Mesendoderm (in vitro differentiated cells): ENCODE data around the gene FBLIM1.

ENCODE experiments used
- DNase-seq: peaks from one replicate; pipeline ENCODE4 v3.0.0; 2013
- H2AK5ac ChIP-seq: 2 replicates; pipeline ENCODE4 v1.6.1; 2013; ENCODE audit warnings: low read length, inconsistent platforms
- H2BK120ac ChIP-seq: 2 replicates; pipeline ENCODE4 v1.6.1; 2013; ENCODE audit warnings: low read depth, mild to moderate bottlenecking, low read length, moderate library complexity, mixed read lengths
- H2BK15ac ChIP-seq: replicated peaks from 2 replicates; pipeline ENCODE4 v1.6.1; 2013; ENCODE audit warnings: low read depth, mild to moderate bottlenecking, moderate library complexity
- H2BK5ac ChIP-seq: 2 replicates; pipeline ENCODE4 v1.6.1; 2013; ENCODE audit warnings: low read length, inconsistent platforms
- H3K18ac ChIP-seq: 2 replicates; pipeline ENCODE4 v1.6.1; 2013; ENCODE audit warnings: mild to moderate bottlenecking, low read length, mixed read lengths
- H3K23ac ChIP-seq: one replicate; pipeline ENCODE4 v1.6.1; 2013; ENCODE audit warnings: low read length
- H3K27ac ChIP-seq: 2 replicates; pipeline ENCODE4 v1.5.1; 2013; ENCODE audit warnings: low read depth, mild to moderate bottlenecking, inconsistent platforms, low read length, moderate library complexity
- H3K27me3 ChIP-seq: 2 replicates; pipeline ENCODE4 v1.6.1; 2013; ENCODE audit warnings: low read length, control low read depth, mild to moderate bottlenecking, inconsistent platforms; ENCODE audit not compliant: insufficient read depth, poor library complexity
- H3K36me3 ChIP-seq: 2 replicates; pipeline ENCODE4 v1.6.1; 2013; ENCODE audit warnings: low read length, inconsistent platforms; ENCODE audit not compliant: control insufficient read depth, insufficient read depth
- H3K4ac ChIP-seq: one replicate; pipeline ENCODE4 v1.6.1; 2013; ENCODE audit warnings: low read depth, mild to moderate bottlenecking, low read length, moderate library complexity
- H3K4me1 ChIP-seq: 2 replicates; pipeline ENCODE4 v1.6.1; 2013; ENCODE audit warnings: low read depth, low read length, inconsistent platforms; ENCODE audit not compliant: control insufficient read depth
- H3K4me2 ChIP-seq: 2 replicates; pipeline ENCODE4 v1.6.1; 2013; ENCODE audit warnings: low read length
- H3K4me3 ChIP-seq: 2 replicates; pipeline ENCODE4 v1.5.1; 2013; ENCODE audit warnings: mild to moderate bottlenecking, low read length
- H3K56ac ChIP-seq: one replicate; pipeline ENCODE4 v1.6.1; 2013; ENCODE audit warnings: low read length
- H3K79me1 ChIP-seq: 2 replicates; pipeline ENCODE4 v1.6.1; 2013; ENCODE audit warnings: low read length, inconsistent platforms
- H3K79me2 ChIP-seq: 2 replicates; pipeline ENCODE4 v1.6.1; 2013; ENCODE audit warnings: mild to moderate bottlenecking, low read length; ENCODE audit not compliant: control insufficient read depth, insufficient read depth
- H3K9ac ChIP-seq: 2 replicates; pipeline ENCODE4 v1.6.1; 2013; ENCODE audit warnings: low read length, inconsistent platforms
- H4K5ac ChIP-seq: one replicate; pipeline ENCODE4 v1.6.1; 2013; ENCODE audit warnings: low read length
- H4K8ac ChIP-seq: one replicate; pipeline ENCODE4 v1.6.1; 2013; ENCODE audit warnings: low read depth, mild to moderate bottlenecking, control low read depth, low read length, moderate library complexity
- WGBS: extraction: QIAGEN DNeasy Blood & Tissue Kit; methylation state at CpG from one replicate; pipeline ENCODE4 v1.1.7; 2013; ENCODE audit warnings: low lambda C conversion rate, missing lambda C conversion rate; ENCODE audit not compliant: insufficient coverage; ENCODE audit errors: extremely low coverage; 5-methylcytosine and 5-hydroxymethylcytosine counted together

FBLIM1 gene

DNA sequence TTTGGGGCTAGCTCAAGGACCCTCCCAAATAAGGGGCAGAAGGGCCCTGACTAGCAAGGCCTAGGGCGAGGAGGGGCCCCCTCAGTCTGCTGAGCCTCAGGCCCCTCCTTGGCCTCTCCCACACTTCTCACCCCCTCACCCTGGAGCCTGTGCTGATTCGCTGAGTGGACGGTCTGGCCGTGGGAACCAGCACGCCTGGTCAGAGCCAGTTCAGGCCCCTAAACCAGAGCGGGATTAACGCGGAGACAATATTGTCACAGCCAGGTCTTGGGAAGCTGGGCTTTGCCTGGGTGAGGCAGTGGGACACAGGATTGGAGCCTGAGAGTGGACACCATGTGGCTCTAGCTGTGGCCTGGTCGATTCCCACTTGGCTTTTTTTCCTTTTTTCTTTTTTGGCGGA, 4.8 kb upstream of the FBLIM1 start:
- H4K8ac ChIP-seq: no peak overlapping the region
- no peak overlapping the region for H2BK120ac ChIP-seq
- no peak overlapping the region for H3K4ac ChIP-seq
- no peak overlapping the region for H3K9ac ChIP-seq
- no CpG with 5 or more reads among the region's 10 CpGs for WGBS
- no peak overlapping the region for H3K4me2 ChIP-seq
- no peak overlapping the region for H2AK5ac ChIP-seq
- H3K36me3 ChIP-seq: no peaks in the 10 kb centered on the region
- H3K4me3 ChIP-seq: no peak overlapping the region
- H3K23ac ChIP-seq: no peak overlapping the region
- peak overlapping the region; percentile 7 for H3K56ac ChIP-seq
- no peak overlapping the region for H2BK5ac ChIP-seq
- H4K5ac ChIP-seq: no peak overlapping the region
- no peak overlapping the region for H3K18ac ChIP-seq
- DNase-seq: no peak
- no peak overlapping the region for H3K27ac ChIP-seq
- no peaks in the 10 kb centered on the region for H3K79me1 ChIP-seq
- H3K79me2 ChIP-seq: peaks cover under 1% of the 10 kb centered on the region
- no peak overlapping the region for H2BK15ac ChIP-seq
- H3K27me3 ChIP-seq: no peaks in the 10 kb centered on the region
- H3K4me1 ChIP-seq: peaks cover 5% of the 10 kb centered on the region

DNA sequence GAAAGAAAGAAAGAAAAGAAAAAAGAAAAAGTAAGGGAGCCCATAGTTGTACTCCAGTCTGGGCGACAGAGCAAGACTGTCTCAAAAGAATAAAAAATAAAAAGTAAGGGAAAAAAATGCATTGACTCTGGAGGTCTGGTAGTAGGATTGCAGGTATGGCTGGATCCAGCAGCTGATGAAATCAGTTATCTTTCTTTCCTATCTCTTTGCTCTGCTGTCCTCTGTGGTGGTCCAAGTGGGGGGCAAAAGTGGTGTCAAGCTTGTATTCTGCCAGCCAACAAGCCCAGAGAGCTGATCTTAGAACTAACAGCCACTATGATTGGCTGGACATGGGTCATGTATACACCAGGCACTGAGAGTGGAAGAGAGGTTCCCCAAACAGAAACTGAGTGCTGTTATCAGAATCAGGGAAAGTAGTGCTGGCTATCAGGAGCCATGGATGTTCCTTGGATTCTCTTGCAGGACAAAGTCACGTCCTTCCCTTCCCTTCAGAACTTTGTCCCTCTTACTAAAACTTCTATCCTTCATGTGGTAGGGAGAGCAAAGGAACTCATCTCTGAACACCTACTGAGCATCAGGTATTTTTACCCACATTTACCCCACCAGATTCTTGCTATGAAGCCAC, 3.5 kb upstream of the FBLIM1 start:
- no peak overlapping the region for H2BK5ac ChIP-seq
- no peaks in the 10 kb centered on the region for H3K79me1 ChIP-seq
- peaks cover 3% of the 10 kb centered on the region for H3K4me1 ChIP-seq
- no peak overlapping the region for H4K8ac ChIP-seq
- H2BK15ac ChIP-seq: no peak overlapping the region
- H3K56ac ChIP-seq: no peak overlapping the region
- H3K27ac ChIP-seq: no peak overlapping the region
- no peak overlapping the region for H3K23ac ChIP-seq
- H3K79me2 ChIP-seq: peaks cover 10% of the 10 kb centered on the region
- no peak overlapping the region for H2BK120ac ChIP-seq
- no peak overlapping the region for H3K9ac ChIP-seq
- DNase-seq: no peak
- no peaks in the 10 kb centered on the region for H3K27me3 ChIP-seq
- no CpG with 5 or more reads among the region's 2 CpGs for WGBS
- H3K4ac ChIP-seq: no peak overlapping the region
- H3K18ac ChIP-seq: no peak overlapping the region
- H3K4me2 ChIP-seq: no peak overlapping the region
- H4K5ac ChIP-seq: no peak overlapping the region
- H3K4me3 ChIP-seq: no peak overlapping the region
- H3K36me3 ChIP-seq: no peaks in the 10 kb centered on the region
- no peak overlapping the region for H2AK5ac ChIP-seq

- Histone ChIP-seq H3K56ac (no peak overlapping the region), H3K4me3 (no peak overlapping the region), H3K23ac (no peak overlapping the region), H3K79me2 (peaks cover 12% of the 10 kb centered on the region), H3K4me1 (peaks cover 3% of the 10 kb centered on the region), H2BK15ac (no peak overlapping the region), H3K9ac (no peak overlapping the region), H3K4me2 (no peak overlapping the region), H2AK5ac (no peak overlapping the region), H3K36me3 (no peaks in the 10 kb centered on the region), H3K27me3 (no peaks in the 10 kb centered on the region), H2BK120ac (no peak overlapping the region), H3K18ac (no peak overlapping the region), H3K4ac (no peak overlapping the region), H3K79me1 (peaks cover under 1% of the 10 kb centered on the region), H4K8ac (no peak overlapping the region), H2BK5ac (no peak overlapping the region), H3K27ac (no peak overlapping the region), H4K5ac (no peak overlapping the region)
- WGBS: no CpG with 5 or more reads among the region's 4 CpGs
- no peak for DNase-seq
These were observed 3.0 kb upstream of the FBLIM1 start for GRCh38 chr1:15755646-15756040.

GRCh38 chr1:15756143-15757015, 2.2 kb upstream of the FBLIM1 start:
- Histone ChIP-seq H2BK15ac (no peak overlapping the region), H3K36me3 (no peaks in the 10 kb centered on the region), H3K4me2 (no peak overlapping the region), H3K4me1 (peaks cover 8% of the 10 kb centered on the region), H3K56ac (peak overlapping the region; percentile 30), H2BK5ac (no peak overlapping the region), H3K4ac (no peak overlapping the region), H3K79me2 (peaks cover 20% of the 10 kb centered on the region), H3K79me1 (peaks cover 5% of the 10 kb centered on the region), H3K4me3 (no peak overlapping the region), H2BK120ac (no peak overlapping the region), H3K27me3 (no peaks in the 10 kb centered on the region), H3K18ac (no peak overlapping the region), H4K5ac (no peak overlapping the region), H3K23ac (peak overlapping the region; percentile 48), H2AK5ac (no peak overlapping the region), H3K9ac (no peak overlapping the region), H4K8ac (no peak overlapping the region), H3K27ac (no peak overlapping the region)
- WGBS: no CpG with 5 or more reads among the region's 21 CpGs
- no peak for DNase-seq

GRCh38 chr1:15757016-15757543, 1.5 kb upstream of the FBLIM1 start:
- Histone ChIP-seq H2AK5ac (no peak overlapping the region), H3K27me3 (no peaks in the 10 kb centered on the region), H3K79me1 (peaks cover 7% of the 10 kb centered on the region), H3K23ac (peak overlapping the region; percentile 7), H2BK5ac (no peak overlapping the region), H3K27ac (no peak overlapping the region), H4K8ac (no peak overlapping the region), H3K4me2 (no peak overlapping the region), H3K9ac (no peak overlapping the region), H3K4ac (no peak overlapping the region), H3K4me3 (no peak overlapping the region), H3K4me1 (peaks cover 10% of the 10 kb centered on the region), H3K79me2 (peaks cover 26% of the 10 kb centered on the region), H3K36me3 (no peaks in the 10 kb centered on the region), H2BK15ac (no peak overlapping the region), H2BK120ac (no peak overlapping the region), H3K56ac (peak overlapping the region; percentile 80), H4K5ac (no peak overlapping the region), H3K18ac (no peak overlapping the region)
- WGBS: no CpG with 5 or more reads among the region's 9 CpGs
- no peak for DNase-seq
